Liver (tissue), 9 donors: ENCODE data around the gene RAPGEF1. TPM values are rescaled to one million over a fixed set of nuclear protein-coding genes. Genes with fewer than 3 reads are reported as not detected.

Experiments
- DNase-seq: peaks from one replicate; pipeline ENCODE4 v3.0.0-alpha.2; 2017; ENCODE audit warnings: low spot score
- H3K27ac ChIP-seq, 2 donors: one replicate each; pipeline ENCODE4 v1.7.0; 2013; ENCODE audit warnings: inconsistent platforms in 2 of 2, low read length in 2 of 2, control low read depth in 1 of 2, low read depth in 1 of 2, mild to moderate bottlenecking in 1 of 2
- H3K27me3 ChIP-seq, 4 donors: one replicate each; pipeline versions ENCODE4 v1.6.1 to v1.7.0; 2013; ENCODE audit warnings: low read length in 3 of 4, inconsistent platforms in 1 of 4, mild to moderate bottlenecking in 1 of 4, moderate library complexity in 1 of 4; ENCODE audit not compliant: control insufficient read depth in 4 of 4, insufficient read depth in 4 of 4
- H3K36me3 ChIP-seq, 4 donors: one replicate each; pipeline versions ENCODE4 v1.6.1 to v1.7.0; 2013; ENCODE audit warnings: low read length in 3 of 4, mild to moderate bottlenecking in 3 of 4, low read depth in 1 of 4, moderate library complexity in 1 of 4; ENCODE audit not compliant: control insufficient read depth in 4 of 4, insufficient read depth in 3 of 4
- H3K4me1 ChIP-seq, 4 donors: one replicate each; pipeline versions ENCODE4 v1.6.1 to v1.7.0; 2013; ENCODE audit warnings: low read length in 3 of 4, mild to moderate bottlenecking in 3 of 4, moderate library complexity in 1 of 4; ENCODE audit not compliant: control insufficient read depth in 4 of 4, insufficient read depth in 4 of 4
- H3K4me3 ChIP-seq, 3 donors: one replicate each; pipeline versions ENCODE4 v1.6.1 to v1.7.0; 2013; ENCODE audit warnings: low read length in 3 of 3, control low read depth in 1 of 3, low read depth in 1 of 3, mild to moderate bottlenecking in 1 of 3
- H3K9ac ChIP-seq, 2 donors: one replicate each; pipeline ENCODE4 v1.7.0; 2013; ENCODE audit warnings: low read length in 2 of 2, mild to moderate bottlenecking in 2 of 2, moderate library complexity in 2 of 2, control low read depth in 1 of 2, low read depth in 1 of 2
- H3K9me3 ChIP-seq, 4 donors: one replicate each; pipeline versions ENCODE4 v1.6.1 to v1.7.0; 2013; ENCODE audit warnings: low read length in 3 of 4; ENCODE audit not compliant: control insufficient read depth in 4 of 4
- ATF3 ChIP-seq: IDR thresholded peaks from 2 replicates; pipeline ENCODE4 v1.6.1; 2016; ENCODE audit warnings: antibody characterized with exemption
- CTCF ChIP-seq: fragments of 150-350 bp; IDR thresholded peaks from 2 replicates; pipeline ENCODE4 v1.5.1; 2017; ENCODE audit warnings: improper control_type of control experiment, low read depth, low read length; ENCODE audit not compliant: missing input control
- EGR1 ChIP-seq, 2 donors: IDR thresholded peaks; 2 replicates each; pipeline ENCODE4 v1.6.1; 2016 to 2018; ENCODE audit warnings: antibody characterized with exemption in 2 of 2, low read depth in 2 of 2
- FOXA1 ChIP-seq: IDR thresholded peaks from 2 replicates; pipeline ENCODE4 v1.6.1; 2016; ENCODE audit warnings: antibody characterized with exemption
- FOXA2 ChIP-seq: IDR thresholded peaks from 2 replicates; pipeline ENCODE4 v1.6.1; 2016; ENCODE audit warnings: antibody characterized with exemption
- GABPA ChIP-seq, 2 donors: IDR thresholded peaks in 1 of 2; conservative IDR thresholded peaks in 1 of 2; 2 replicates each; pipeline ENCODE4 v1.6.1; 2016; ENCODE audit warnings: antibody characterized with exemption in 2 of 2, mild to moderate bottlenecking in 1 of 2, moderate library complexity in 1 of 2
- HNF4A ChIP-seq, 2 donors: conservative IDR thresholded peaks; 2 replicates each; pipeline ENCODE4 v1.6.1; 2016; ENCODE audit warnings: antibody characterized with exemption in 2 of 2, mild to moderate bottlenecking in 2 of 2
- HNF4G ChIP-seq: IDR thresholded peaks from 2 replicates; pipeline ENCODE4 v1.6.1; 2016; ENCODE audit warnings: antibody characterized with exemption
- JUND ChIP-seq, 2 donors: IDR thresholded peaks; 2 replicates each; pipeline ENCODE4 v1.6.1; 2016; ENCODE audit warnings: antibody characterized with exemption in 2 of 2
- MAX ChIP-seq: IDR thresholded peaks from 2 replicates; pipeline ENCODE4 v1.6.1; 2016; ENCODE audit warnings: antibody characterized with exemption
- NR2F2 ChIP-seq: IDR thresholded peaks from 2 replicates; pipeline ENCODE4 v1.6.1; 2016; ENCODE audit warnings: antibody characterized with exemption
- RAD21 ChIP-seq, 2 donors: IDR thresholded peaks; 2 replicates each; pipeline ENCODE4 v1.6.1; 2016; ENCODE audit warnings: antibody characterized with exemption in 2 of 2, mild to moderate bottlenecking in 2 of 2
- REST ChIP-seq: IDR thresholded peaks from 2 replicates; pipeline ENCODE4 v1.6.1; 2016; ENCODE audit warnings: antibody characterized with exemption, mild to moderate bottlenecking
- RXRA ChIP-seq, 2 donors: IDR thresholded peaks; 2 replicates each; pipeline ENCODE4 v1.6.1; 2017 to 2018; ENCODE audit warnings: antibody characterized with exemption in 2 of 2, mild to moderate bottlenecking in 1 of 2
- SP1 ChIP-seq: IDR thresholded peaks from 2 replicates; pipeline ENCODE4 v1.6.1; 2018; ENCODE audit warnings: antibody characterized with exemption, mild to moderate bottlenecking
- TAF1 ChIP-seq: conservative IDR thresholded peaks from 2 replicates; pipeline ENCODE4 v1.6.1; 2016; ENCODE audit warnings: antibody characterized with exemption, mild to moderate bottlenecking
- YY1 ChIP-seq: IDR thresholded peaks from 2 replicates; pipeline ENCODE4 v1.6.1; 2016; ENCODE audit warnings: antibody characterized with exemption, mild to moderate bottlenecking
- ZBTB33 ChIP-seq: IDR thresholded peaks from 2 replicates; pipeline ENCODE4 v1.6.1; 2016; ENCODE audit warnings: antibody characterized with exemption
- WGBS: extraction: QIAGEN DNeasy Blood & Tissue Kit; methylation state at CpG from one replicate; pipeline ENCODE4 v1.1.7; 2013; 5-methylcytosine and 5-hydroxymethylcytosine counted together
- polyA plus RNA-seq, 2 donors: library from polyadenylated mRNA; stranded (reverse) in 1 of 2; unstranded in 1 of 2; fragments of 200-250 nt in 1 of 2; fragments of >200 nt in 1 of 2; fragmentation: Nextera tagmentation in 1 of 2; extraction: Ambion mirVana in 1 of 2; gene quantifications; one replicate each; pipeline versions ENCODE4 v1.2.1 to v1.2.3, GENCODE V29; 2013 to 2015
- total RNA-seq, 2 donors: library from RNA; depleted of rRNA; stranded (reverse); fragments of >200 nt; gene quantifications; one replicate each; pipeline ENCODE4 v1.2.3, GENCODE V29; 2014
- donor health status: healthy.
- donor health status: healthy.
- donor health status: healthy.
- donor health status: healthy.
- donor health status: healthy.

The RAPGEF1 gene
- total and polyA plus RNA-seq, 4 donors: 5.6 to 19.7 (median 16.8) TPM

DNA sequence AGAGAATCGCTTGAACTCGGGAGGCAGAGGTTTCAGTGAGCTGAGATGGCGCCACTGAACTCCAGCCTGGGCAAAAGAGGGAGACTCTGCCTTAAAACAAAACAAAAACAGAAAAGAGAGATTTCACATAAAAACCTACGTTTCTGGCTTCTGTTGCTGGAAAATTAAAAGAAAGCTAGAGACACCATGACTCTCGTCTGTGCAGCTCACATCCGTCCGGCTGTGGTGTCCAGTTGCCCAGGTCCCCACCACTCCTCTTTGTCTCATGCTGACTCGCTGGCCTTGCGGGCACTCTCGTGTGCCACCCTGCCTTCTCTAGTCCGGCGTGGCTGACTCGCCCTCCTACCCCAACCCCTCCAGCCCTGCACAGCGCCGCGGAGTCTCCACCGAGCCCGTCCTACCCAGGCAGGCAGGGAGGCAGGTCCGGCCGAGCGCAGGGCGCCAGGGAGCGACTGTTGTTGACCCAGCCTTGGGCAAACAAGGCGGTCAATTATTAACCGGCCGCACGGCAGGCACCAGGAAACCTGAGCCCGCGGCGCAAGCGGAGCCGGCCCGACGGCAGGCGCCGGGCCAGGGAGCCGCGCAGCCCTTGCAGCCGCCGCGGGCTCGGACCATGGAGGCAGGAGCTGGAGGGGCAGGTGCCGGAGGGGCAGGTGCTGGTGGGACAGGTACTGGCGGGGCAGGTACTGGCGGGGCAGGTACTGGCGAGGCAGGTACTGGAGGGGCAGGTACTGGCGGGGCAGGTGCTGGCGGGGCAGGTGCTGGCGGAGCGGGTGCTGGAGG is 194.7 kb downstream of the RAPGEF1 start, which contains the start of gene PRRT1B:
Gene PRRT1B, plus strand, starts transcription at position 521 of the 783 bp plus-strand sequence. Its CDS starts 93 bp downstream, at position 614.
- WGBS: 14% methylated on average over 50 of the region's 50 CpGs
- peak within 1 kb of the TSS; percentile 49 to 60 (median 55) for H3K4me3 ChIP-seq
- no peak within 1 kb of the TSS for H3K9ac ChIP-seq
- TF ChIP-seq GABPA (IDR thresholded peaks at IDR 0.05 in 1 of 2, conservative IDR thresholded peaks at IDR 0.05 in 1 of 2): no peak
- TF ChIP-seq ZBTB33: no peak
- TF ChIP-seq EGR1 (IDR thresholded peaks at IDR 0.05; ENCODE audit: low read depth in 2 of 2): no peak
- peak in 1 of 2 donors; percentile 15 for TF ChIP-seq HNF4A (conservative IDR thresholded peaks at IDR 0.05)
- peak; percentile 60 for TF ChIP-seq SP1
- TF ChIP-seq REST: peak; percentile 76
- peak; percentile 95 for TF ChIP-seq FOXA1
- TF ChIP-seq ATF3: no peak
- no peak for TF ChIP-seq NR2F2
- TF ChIP-seq CTCF: no peak
- TF ChIP-seq RAD21 (IDR thresholded peaks at IDR 0.05): peak in 1 of 2 donors; percentile 44
- no peak for TF ChIP-seq HNF4G
- TF ChIP-seq TAF1: peak; percentile 57
- no peak for TF ChIP-seq RXRA (IDR thresholded peaks at IDR 0.05)
- no peak for TF ChIP-seq MAX
- TF ChIP-seq FOXA2: peak; percentile 89
- peak; percentile 77 for TF ChIP-seq YY1
- TF ChIP-seq JUND (IDR thresholded peaks at IDR 0.05): no peak
- peak within 1 kb of the TSS; percentile 39 to 68 for H3K27ac ChIP-seq
- peaks cover 0 to 3% (median 0%) of the 10 kb centered on the region in 4 donors for H3K27me3 ChIP-seq
- DNase-seq: peak; percentile 73
- H3K9me3 ChIP-seq: peaks cover 0 to 6% (median 2%) of the 10 kb centered on the region in 4 donors
- peaks cover 5 to 14% (median 7%) of the 10 kb centered on the region in 4 donors for H3K4me1 ChIP-seq
- no peaks in the 10 kb centered on the region for H3K36me3 ChIP-seq
